PC-9 (cell line): ENCODE data around the gene KNG1. TPM values are rescaled to one million over a fixed set of nuclear protein-coding genes. Genes with fewer than 3 reads are reported as not detected.
"Not testable (repeated sequence)": the region's sequence is repeated elsewhere in the genome, so short reads cannot be mapped to it uniquely, and the experiment has no call there.

Experiments
- BruUV-seq: library from RNA; stranded (reverse); fragments of 400-500 nt; replicated peaks from 2 replicates; lab custom pipeline; 2021; lab: Mats Ljungman, UMichigan
- CTCF ChIA-PET: fragments of 300-600 bp; sonication (Branson Sonifier 250); formaldehyde crosslinking; loops from one replicate; lab custom pipeline; 2022; ENCODE audit warnings: antibody characterized with exemption; lab: Charles Lee
- POLR2A ChIA-PET: fragments of 300-600 bp; sonication (Branson Sonifier 250); formaldehyde crosslinking; loops from one replicate; lab custom pipeline; 2022; ENCODE audit warnings: antibody characterized with exemption; ENCODE audit not compliant: unreplicated experiment; lab: Charles Lee
- DNase-seq, 2 experiments: peaks; one replicate each; pipeline versions ENCODE4 v3.0.0 to v3.0.0-alpha.2; 2015 to 2022; ENCODE audit warnings: mixed read lengths in 1 of 2
- H2AFZ ChIP-seq: fragments of 200-600 bp; sonication (generic); 2 replicates; pipeline ENCODE4 v1.8.1; 2017; ENCODE audit warnings: antibody characterized with exemption
- H3F3A ChIP-seq: fragments of 200-600 bp; sonication (generic); 2 replicates; pipeline ENCODE4 v1.8.1; 2017; ENCODE audit warnings: antibody characterized with exemption, mild to moderate bottlenecking, low read depth; ENCODE audit not compliant: insufficient read depth
- H3K27ac ChIP-seq: fragments of 200-600 bp; sonication (generic); 2 replicates; pipeline ENCODE4 v1.6.1; 2016; ENCODE audit warnings: mixed run types
- H3K27me3 ChIP-seq: fragments of 200-600 bp; sonication (generic); 2 replicates; pipeline ENCODE4 v1.6.1; 2016; ENCODE audit warnings: low read depth, mixed run types; ENCODE audit not compliant: insufficient read depth
- H3K36me3 ChIP-seq: fragments of 200-600 bp; sonication (generic); 2 replicates; pipeline ENCODE4 v1.6.1; 2016; ENCODE audit warnings: low read depth, mixed run types
- H3K4me1 ChIP-seq: fragments of 200-600 bp; sonication (generic); replicated peaks from 2 replicates; pipeline ENCODE4 v1.6.1; 2016; ENCODE audit warnings: mixed run types; ENCODE audit not compliant: insufficient read depth
- H3K4me2 ChIP-seq: fragments of 200-600 bp; sonication (generic); 2 replicates; pipeline ENCODE4 v1.6.1; 2017; ENCODE audit warnings: mixed run types
- H3K4me3 ChIP-seq: fragments of 200-600 bp; sonication (generic); 2 replicates; pipeline ENCODE4 v1.6.1; 2016; ENCODE audit warnings: mixed run types
- H3K79me2 ChIP-seq: fragments of 200-600 bp; sonication (generic); 2 replicates; pipeline ENCODE4 v1.6.1; 2017; ENCODE audit warnings: low read depth, mixed run types
- H3K9me2 ChIP-seq: fragments of 200-600 bp; sonication (generic); 2 replicates; pipeline ENCODE4 v1.8.1; 2017; ENCODE audit warnings: mild to moderate bottlenecking; ENCODE audit not compliant: insufficient read depth
- H3K9me3 ChIP-seq: fragments of 200-600 bp; sonication (generic); 2 replicates; pipeline ENCODE4 v1.8.1; 2016; ENCODE audit warnings: low read depth; ENCODE audit not compliant: insufficient read depth
- H4K20me1 ChIP-seq: fragments of 200-600 bp; sonication (generic); 2 replicates; pipeline ENCODE4 v1.8.1; 2017; ENCODE audit not compliant: insufficient read depth
- CTCF ChIP-seq: fragments of 200-600 bp; sonication (generic); conservative IDR thresholded peaks from 2 replicates; pipeline ENCODE4 v1.6.1; 2017; ENCODE audit warnings: mixed run types, antibody characterized with exemption, mild to moderate bottlenecking, moderate library complexity
- EZH2 ChIP-seq: fragments of 200-600 bp; sonication (generic); IDR thresholded peaks from 2 replicates; pipeline ENCODE4 v1.8.0; 2017; ENCODE audit warnings: antibody characterized with exemption, low read depth
- intact Hi-C: fragments of 100-400 bp; cut with micrococcal nuclease; formaldehyde crosslinking; loops from one replicate; pipeline ENCODE4 v1.10.0; 2022; ENCODE audit not compliant: unreplicated experiment
- total RNA-seq: library from RNA; stranded (reverse); gene quantifications from 2 replicates; pipeline ENCODE4 v1.2.3, GENCODE V29; 2021

Gene KNG1
- total RNA-seq, 1 experiment from 2014 or later = not detected

GRCh38 chr3:186687120-186687651 is 30.0 kb upstream of the KNG1 start:
- H4K20me1 ChIP-seq = no peaks in the 10 kb centered on the region
- H3K36me3 ChIP-seq = no peaks in the 10 kb centered on the region
- BruUV-seq = no TSS peak
- no peaks in the 10 kb centered on the region for H3K79me2 ChIP-seq
- DNase-seq = no peak
- H2AFZ ChIP-seq = no peak overlapping the region
- intact Hi-C loops = no loop called here
- H3K4me1 ChIP-seq = 0 out of 2 replicates have a peak, but pooled peaks cover 6% of the 10 kb centered on the region
- H3K27ac ChIP-seq = no peak overlapping the region
- TF ChIP-seq EZH2 = no peak
- no peak for TF ChIP-seq CTCF
- ChIA-PET CTCF (interaction anchor here (0.7 kb wide), 2 partner anchors 564 to 1425 kb away, joined by 3 to 8 read pairs; no protein-coding TSS in a partner anchor), POLR2A (no interaction called here)
- H3K4me2 ChIP-seq = no peak overlapping the region
- peaks cover 4% of the 10 kb centered on the region; the same call in 1 of the 2 replicates for H3K9me3 ChIP-seq
- H3K27me3 ChIP-seq = no peaks in the 10 kb centered on the region
- H3K4me3 ChIP-seq = no peak overlapping the region
- no peaks in the 10 kb centered on the region for H3F3A ChIP-seq
- H3K9me2 ChIP-seq = no peaks in the 10 kb centered on the region

- DNase-seq, H3K36me3 ChIP-seq, BruUV-seq, H3K9me3 ChIP-seq, H3K27me3 ChIP-seq, H3F3A ChIP-seq, H3K4me3 ChIP-seq, H3K9me2 ChIP-seq, H3K79me2 ChIP-seq, H4K20me1 ChIP-seq, H3K4me1 ChIP-seq, CTCF ChIA-PET, H3K4me2 ChIP-seq, POLR2A ChIA-PET, intact Hi-C loops, H3K27ac ChIP-seq, H2AFZ ChIP-seq: not testable (repeated sequence)
Measured at GRCh38 chr3:186690304-186690703, 26.9 kb upstream of the KNG1 start.

DNA sequence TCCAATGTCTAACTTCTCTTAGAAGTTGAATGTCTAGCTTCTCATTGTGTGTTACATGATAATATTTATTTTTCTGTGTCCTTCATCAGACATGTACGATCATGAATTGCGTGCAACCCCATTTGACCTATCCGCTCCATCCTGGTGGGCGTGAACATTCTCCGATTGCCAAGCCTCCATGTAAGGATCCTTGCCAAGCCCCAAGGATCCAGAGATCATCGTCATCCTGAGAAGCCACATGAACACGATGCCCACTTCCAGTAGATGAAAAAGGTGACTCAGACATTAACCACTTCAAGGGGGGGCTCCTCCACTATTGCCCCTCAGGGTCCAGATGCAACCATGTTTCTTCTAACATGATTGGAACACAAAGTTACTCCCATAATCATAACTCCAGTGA is 25.5 kb upstream of the KNG1 start:
- BruUV-seq = no TSS peak
- TF ChIP-seq EZH2 (no peak), CTCF (no peak)
- no peak for DNase-seq
- Histone ChIP-seq H3K27ac (no peak overlapping the region), H3K4me2 (no peak overlapping the region), H3K36me3 (no peaks in the 10 kb centered on the region), H3K9me3 (no peaks in the 10 kb centered on the region), H3K9me2 (no peaks in the 10 kb centered on the region), H3K4me1 (0 out of 2 replicates have a peak, but pooled peaks cover 6% of the 10 kb centered on the region), H3K79me2 (no peaks in the 10 kb centered on the region), H4K20me1 (no peaks in the 10 kb centered on the region), H3K4me3 (no peak overlapping the region), H3K27me3 (no peaks in the 10 kb centered on the region), H2AFZ (no peak overlapping the region), H3F3A (no peaks in the 10 kb centered on the region)
- CTCF ChIA-PET = no interaction called here
- intact Hi-C loops = no loop called here
- POLR2A ChIA-PET = no interaction called here

DNA sequence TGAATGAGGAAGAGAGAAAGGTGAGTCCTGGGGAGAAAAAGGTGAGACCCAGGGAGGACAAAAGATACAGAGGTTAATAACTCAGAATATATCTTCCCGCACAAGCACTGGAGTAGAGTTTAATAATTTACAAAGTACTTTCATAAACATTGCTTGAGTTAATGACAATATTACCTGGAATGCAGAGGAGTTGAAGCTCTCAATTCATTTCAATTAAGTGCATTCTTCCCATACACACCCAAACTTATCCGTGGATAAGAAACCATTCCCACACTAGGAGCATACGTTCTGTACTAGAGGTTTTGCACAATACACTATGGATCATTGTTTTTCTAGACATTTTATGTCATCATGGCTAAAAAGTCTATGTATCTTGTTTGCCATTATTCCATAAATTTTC is 23.3 kb upstream of the KNG1 start:
- no peaks in the 10 kb centered on the region for H3K9me2 ChIP-seq
- no peaks in the 10 kb centered on the region for H3K27me3 ChIP-seq
- TF ChIP-seq CTCF = no peak
- no peak for TF ChIP-seq EZH2
- no peaks in the 10 kb centered on the region for H3K79me2 ChIP-seq
- no peak overlapping the region for H3K27ac ChIP-seq
- intact Hi-C loops = no loop called here
- DNase-seq = no peak
- H3F3A ChIP-seq = no peaks in the 10 kb centered on the region
- POLR2A ChIA-PET = no interaction called here
- H3K36me3 ChIP-seq = no peaks in the 10 kb centered on the region
- H3K4me1 ChIP-seq = no peaks in the 10 kb centered on the region
- CTCF ChIA-PET = no interaction called here
- H4K20me1 ChIP-seq = no peaks in the 10 kb centered on the region
- H2AFZ ChIP-seq = no peak overlapping the region
- H3K9me3 ChIP-seq = no peaks in the 10 kb centered on the region
- H3K4me3 ChIP-seq = no peak overlapping the region
- no peak overlapping the region for H3K4me2 ChIP-seq
- BruUV-seq = no TSS peak
